Stimulated activated CD4-positive, alpha-beta T cell treated with anti-CD3 and anti-CD28 coated beads, Interleukin-2, amount 100 ng/mL, for 4 hours (primary cell): ENCODE measurements around the gene CUTA.
"Not testable (repeated sequence)": the region's sequence is repeated elsewhere in the genome, so short reads cannot be mapped to it uniquely, and the experiment has no call there.

ENCODE experiments used
- DNase-seq: peaks from one replicate; pipeline ENCODE4 v3.0.0-alpha.2; 2020; ENCODE audit warnings: low read depth

The CUTA gene

GRCh38 chr6:33367715-33368025 is 50.2 kb downstream of the CUTA start:
- DNase-seq: not testable (repeated sequence)

- DNase-seq: no peak
These were observed 50.7 kb downstream of the CUTA start for GRCh38 chr6:33367009-33367714.
